Measurements from ENCODE around the gene ZNF12.
A peak's percentile ranks its signal among the peaks of the same experiment; 100 is the strongest.
"Not testable (repeated sequence)": the region's sequence is repeated elsewhere in the genome, so short reads cannot be mapped to it uniquely, and the experiment has no call there.

Gene ZNF12

DNA sequence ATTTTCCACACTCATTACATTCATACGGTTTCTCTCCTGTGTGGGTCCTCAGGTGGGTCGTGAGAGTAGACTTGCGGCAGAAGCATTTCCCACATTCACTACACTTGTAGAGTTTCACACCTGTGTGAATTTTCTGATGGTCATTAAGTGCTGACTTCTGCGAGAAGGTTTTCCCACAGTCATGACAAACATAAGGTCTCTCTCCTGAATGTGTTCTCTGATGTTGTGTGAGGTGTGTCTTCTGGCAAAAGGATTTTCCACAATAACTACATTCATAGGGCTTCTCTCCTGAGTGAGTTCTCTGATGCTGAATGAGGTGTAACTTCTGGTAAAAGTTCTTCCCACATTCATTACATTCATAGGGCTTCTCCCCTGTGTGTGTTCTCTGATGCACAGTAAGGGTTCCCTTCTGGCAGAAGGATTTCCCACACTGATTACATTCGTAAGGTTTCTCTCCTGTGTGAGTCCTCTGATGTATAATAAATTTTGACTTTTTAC lies 15.1 kb downstream of the ZNF12 start:
- no peak for DNase-seq (ENCODE audit: low spot score)

DNA sequence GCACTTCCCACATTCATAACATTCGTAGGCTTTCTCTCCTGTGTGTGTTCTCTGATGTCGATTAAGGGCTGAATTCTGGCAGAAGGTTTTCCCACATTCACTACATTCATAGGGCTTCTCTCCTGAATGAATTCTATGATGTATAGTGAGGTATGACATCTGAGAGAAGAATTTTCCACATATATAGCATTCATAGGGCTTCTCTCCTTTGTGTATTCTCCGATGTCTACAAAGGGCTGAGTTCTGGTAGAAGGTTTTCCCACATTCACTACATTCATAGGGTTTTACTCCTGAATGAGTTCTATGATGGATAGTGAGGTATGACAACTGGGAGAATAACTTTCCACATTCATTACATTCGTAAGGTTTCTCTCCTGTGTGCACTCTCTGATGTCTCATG lies 15.6 kb downstream of the ZNF12 start:
- DNase-seq (ENCODE audit: low spot score) = no peak

DNA sequence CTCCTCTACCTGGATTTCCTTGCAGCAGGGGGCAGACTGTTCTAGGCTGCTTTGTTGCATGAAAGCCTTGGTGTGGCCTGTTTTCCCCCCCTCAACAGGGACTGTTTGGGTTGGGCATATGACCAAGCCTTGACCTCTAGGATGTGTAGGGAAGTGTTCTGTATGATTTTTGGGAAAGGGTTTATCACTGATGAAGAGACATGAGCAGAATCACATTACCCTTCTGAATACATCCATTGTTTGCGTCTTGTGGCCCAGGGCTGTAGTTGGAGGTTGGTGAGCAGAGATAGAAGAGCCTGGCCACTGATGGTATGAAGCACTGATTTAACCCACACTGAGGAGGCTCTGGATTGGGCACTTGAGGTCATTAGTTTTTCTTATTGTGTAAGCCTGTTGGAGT lies 26.6 kb downstream of the ZNF12 start:
- DNase-seq (ENCODE audit: low spot score) = no peak

DNA sequence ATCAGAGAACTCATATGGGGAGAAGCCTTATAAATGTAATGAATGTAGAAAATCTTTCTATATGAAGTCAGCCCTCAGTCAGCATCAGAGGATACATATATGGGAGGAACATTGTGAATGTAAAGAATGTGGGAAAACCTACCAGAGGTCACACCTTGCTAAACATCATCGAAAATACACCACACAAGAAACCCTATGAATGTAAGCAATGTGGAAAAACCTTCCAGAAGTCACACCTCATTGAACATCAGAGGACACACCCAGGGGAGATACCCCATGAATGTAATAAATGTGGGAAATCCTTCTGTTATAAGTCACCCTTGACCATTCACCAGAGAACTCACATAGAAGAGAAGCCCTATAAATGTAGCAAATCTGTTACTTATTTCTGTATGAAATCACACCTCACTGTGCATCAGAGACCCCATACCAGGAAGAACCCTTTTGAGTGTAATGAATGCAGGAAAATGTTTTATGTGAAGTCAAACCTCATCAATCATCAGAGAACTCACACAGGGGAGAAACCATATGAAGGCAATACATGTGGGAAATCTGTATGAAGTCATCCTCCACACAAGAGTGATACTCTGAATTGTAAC lies 30.8 kb downstream of the ZNF12 start:
- DNase-seq (ENCODE audit: low spot score) = no peak

DNA sequence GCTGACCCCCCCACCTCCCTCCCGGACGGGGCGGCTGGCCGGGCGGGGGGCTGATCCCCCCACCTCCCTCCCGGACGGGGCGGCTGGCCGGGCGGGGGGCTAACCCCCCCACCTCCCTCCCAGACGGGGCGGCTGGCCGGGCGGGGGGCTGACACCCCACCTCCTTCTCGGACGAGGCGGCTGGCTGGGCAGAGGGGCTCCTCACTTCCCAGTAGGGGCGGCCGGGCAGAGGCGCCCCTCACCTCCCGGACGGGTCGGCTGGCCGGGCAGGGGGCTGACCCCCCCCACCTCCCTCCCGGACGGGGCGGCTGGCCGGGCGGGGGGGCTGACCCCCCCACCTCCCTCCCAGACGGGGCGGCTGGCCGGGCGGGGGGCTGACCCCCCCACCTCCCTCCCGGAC lies 35.9 kb downstream of the ZNF12 start:
- not testable (repeated sequence) for DNase-seq (ENCODE audit: low spot score)

DNA sequence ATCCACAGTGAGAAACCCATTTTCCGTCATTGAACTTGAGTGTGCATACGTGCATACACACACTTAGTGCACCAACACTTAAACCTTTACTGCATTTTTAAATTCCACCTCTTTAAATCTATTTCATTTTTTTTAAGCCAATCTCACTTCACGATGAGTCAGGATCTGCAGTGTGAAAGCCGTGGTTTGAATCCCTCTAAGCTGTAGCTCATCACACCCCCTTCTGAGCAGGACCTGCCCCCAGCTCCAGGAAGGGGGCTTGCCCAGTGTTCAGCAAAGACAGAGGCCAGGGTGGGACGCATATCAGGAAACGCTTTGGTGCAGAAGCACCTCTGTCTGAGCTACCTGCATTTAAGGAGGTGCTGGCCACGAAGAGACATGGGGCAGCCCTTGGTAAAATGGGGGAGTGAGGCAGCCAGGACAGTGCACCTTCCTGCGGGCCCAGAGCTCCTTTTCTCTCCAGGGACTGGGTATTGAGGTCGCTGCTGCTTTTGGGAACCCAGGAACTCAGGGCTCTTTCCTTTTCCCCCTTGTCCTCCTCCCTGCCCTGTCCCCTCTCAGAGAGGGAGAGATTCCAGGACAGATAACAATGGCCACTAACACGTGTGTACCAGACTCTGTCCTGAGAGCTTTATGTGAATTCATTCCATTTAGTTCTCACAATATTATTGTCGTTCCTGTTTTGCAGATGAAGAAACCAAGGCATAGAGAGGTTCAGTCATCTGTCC lies 48.0 kb downstream of the ZNF12 start:
- peak; percentile 23 for DNase-seq (ENCODE audit: low spot score)

DNA sequence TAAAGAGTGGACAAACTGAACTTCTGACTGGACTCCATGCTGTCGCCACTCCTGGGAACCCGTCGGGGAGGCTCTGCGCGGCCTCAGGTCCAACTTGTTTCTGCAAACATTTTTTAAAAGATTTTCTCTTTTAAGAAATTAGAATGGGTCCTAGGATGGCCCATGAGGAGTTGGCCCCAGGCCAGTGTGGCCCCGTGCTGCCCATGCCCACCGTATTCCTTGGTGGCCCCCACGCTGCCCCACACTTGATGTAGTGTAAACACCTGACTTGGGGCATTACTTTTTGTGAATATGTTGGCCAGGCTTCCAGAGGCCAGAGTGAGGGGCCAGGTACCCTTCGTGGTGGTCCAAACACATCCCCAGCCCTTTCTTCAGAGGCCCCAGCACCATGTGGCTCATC lies 50.3 kb downstream of the ZNF12 start:
- no peak for DNase-seq (ENCODE audit: low spot score)

DNA sequence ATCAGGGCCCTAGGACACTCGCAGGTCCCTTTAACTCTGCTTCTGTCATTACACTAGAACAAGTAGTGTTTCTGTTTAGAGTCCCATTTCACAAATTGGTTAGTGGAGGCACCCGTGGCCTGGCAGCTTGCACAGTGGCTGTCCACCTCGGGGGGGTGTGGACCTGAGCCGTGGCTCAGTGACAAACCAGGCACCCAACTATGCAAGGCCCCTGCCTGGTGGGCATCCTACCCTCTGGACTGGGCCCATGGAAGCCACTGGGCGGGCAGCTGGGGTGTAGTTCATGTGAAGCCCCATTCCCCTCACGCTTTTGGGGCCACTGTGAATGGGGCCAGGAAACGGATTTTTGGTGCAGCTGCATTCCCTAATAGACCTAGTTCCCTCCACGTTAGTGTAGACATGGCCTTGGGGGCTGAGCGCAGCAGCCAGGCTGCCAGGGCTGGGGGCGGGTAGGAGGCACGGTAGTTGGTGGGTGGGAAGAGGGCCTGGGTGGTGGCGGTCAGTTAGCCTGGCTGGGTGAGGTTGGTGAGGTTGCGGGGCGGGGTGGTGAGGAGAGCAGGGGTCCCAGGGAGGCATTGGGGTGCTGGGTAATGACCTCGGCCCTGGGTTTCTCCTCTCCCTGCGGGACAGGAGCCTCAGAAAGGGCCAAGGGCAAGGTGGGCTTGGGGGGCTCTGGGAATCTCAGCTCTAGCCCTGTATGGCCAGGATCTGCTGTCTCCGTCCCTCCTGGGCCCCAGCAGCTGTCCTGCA lies 50.9 kb downstream of the ZNF12 start:
- no peak for DNase-seq (ENCODE audit: low spot score)

DNA sequence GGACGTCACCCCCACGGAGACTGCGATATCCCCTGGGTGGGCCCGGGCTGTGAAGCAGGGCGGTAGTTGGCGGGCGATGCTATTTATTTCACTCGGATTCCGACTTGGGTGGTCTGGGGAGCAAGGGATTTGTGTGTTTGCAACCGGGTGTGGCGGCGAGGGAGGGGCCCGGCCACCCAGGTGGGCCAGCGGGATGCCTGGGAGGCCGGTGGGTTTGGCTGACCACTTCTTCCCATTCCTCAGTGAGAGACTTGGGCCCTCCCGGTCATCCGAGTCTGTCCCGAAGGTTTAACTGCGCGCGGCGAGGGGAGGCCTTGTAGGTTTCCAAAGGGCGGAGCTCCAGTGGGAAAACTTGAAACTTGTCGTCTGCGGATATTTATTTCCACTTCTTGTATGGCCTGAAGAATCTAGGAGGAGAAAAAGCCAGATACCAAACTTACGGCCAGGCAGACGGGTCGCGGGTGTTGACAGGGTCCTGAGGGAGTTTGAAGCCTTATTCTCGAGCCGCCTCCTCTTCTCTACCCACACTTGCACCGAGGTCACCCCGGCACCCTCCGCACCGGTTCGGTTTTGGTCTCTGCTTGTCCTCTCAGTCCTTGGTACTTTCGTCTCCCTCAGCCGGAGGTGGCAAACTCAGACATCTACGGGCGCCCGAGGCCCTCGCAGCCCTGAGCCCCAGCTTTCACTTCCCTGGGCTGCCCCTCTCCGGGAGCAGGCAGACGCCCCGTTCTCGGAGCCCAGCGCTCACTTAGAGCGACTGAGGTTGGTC lies 51.7 kb downstream of the ZNF12 start:
- no peak for DNase-seq (ENCODE audit: low spot score)

DNA sequence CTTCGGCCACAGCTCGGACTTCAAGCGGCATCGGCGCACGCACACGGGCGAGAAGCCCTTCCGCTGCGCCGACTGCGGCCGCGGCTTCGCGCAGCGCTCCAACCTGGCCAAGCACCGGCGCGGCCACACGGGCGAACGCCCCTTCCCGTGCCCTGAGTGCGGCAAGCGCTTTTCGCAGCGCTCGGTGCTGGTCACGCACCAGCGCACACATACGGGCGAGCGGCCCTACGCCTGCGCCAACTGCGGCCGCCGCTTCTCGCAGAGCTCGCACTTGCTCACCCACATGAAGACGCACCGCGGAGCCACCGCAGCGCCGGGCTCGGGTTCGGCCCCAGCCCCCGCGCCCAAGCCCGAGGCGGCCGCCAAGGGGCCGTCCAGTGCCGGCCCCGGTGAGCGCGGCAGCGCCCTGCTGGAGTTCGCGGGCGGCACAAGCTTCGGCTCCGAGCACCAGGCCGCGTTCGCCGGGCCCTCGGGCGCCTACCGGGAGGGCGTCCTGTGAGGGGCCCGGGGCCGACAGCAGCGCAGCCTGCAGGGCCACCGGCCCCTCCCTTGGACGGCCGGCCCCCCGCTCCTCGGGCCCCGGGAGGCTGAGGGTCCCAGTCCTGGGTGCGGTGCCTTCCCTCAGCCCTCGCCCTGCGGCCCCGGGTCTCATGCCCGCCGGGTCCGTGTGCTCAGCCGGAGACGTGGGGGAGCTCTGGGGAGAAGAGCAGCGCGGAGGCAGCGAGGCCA lies 52.5 kb downstream of the ZNF12 start:
- DNase-seq (ENCODE audit: low spot score) = no peak

DNA sequence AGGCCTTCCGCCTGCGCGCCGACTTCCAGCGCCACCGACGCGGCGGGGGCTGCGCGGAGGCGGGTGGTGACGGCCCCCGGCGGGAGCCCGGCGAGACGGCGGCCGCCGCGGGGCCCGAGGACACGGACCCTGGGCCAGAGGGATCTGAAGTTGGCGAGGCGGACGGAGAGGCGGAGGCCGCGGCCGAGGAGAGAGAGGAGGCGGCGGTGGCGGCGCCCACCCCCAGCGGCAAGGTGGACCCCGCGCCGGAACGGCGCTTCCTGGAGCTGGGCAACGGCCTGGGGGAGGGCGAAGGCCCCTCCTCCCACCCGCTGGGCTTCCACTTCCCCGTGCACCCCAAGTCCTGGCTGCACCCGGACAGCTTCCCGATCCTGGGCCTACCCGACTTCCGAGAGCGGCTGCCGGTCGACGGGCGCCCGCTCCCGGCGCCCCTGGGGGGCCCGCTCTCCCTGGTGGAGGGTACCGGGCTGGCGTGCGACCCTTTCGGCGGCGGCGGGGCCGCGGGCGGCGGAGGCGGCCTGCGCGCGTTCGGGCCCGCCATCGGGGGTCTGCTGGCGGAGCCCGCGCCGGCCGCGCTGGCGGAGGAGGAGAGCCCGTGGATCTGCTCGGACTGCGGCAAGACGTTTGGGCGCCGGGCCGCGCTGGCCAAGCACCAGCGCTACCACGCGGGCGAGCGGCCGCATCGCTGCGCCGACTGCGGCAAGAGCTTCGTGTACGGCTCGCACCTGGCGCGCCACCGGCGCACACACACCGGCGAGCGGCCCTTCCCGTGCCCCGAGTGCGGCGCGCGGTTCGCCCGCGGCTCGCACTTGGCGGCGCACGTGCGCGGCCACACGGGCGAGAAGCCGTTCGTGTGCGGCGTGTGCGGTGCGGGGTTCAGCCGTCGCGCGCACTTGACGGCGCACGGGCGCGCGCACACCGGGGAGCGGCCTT lies 53.4 kb downstream of the ZNF12 start:
- DNase-seq (ENCODE audit: low spot score) = peak; percentile 18

DNA sequence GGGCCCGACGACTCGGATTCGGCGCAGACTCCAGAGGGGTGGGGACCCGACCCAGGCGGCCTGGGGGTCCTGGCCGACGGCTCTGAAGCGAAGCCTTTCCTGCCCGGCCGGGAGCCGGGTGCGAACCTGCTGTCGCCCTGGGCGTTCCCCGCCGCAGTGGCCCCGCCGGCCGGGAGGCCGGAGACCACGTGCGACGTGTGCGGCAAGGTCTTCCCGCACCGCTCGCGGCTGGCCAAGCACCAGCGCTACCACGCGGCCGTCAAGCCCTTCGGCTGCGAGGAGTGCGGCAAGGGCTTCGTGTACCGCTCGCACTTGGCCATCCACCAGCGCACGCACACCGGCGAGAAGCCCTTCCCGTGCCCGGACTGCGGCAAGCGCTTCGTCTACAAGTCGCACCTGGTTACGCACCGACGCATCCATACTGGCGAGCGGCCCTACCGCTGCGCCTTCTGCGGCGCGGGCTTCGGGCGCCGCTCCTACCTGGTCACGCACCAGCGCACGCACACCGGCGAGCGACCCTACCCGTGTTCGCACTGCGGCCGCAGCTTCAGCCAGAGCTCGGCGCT lies 54.2 kb downstream of the ZNF12 start:
- peak; percentile 18 for DNase-seq (ENCODE audit: low spot score)

DNA sequence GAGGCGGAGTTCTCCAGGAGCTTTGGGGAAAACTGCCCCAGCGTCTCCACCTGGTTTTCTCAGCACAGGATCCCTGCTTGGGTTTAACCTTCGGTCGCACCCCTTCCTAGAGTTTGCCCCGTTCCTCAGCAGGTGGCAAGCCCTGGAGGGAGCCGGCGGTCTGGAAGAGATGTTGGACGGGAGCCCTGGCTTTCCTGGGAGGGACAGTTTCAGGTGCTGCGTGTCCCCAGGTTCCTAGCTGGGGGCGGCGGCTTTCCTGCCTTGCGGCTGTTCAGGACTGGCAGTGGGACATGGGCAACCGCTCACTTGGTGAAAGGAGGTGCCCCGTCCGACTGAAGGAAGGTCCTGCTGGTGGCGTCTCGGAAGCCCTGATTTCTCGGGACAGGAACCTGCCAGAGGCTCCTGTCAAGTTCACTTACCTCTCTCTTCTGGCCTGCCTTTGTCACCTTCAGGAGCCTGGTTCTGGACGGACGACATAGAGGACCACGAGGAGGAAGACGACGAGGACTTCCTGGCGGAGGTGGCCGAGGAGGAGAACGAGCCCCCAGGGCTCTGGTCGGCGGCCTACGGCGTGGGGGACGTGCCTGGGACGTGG lies 54.8 kb downstream of the ZNF12 start:
- DNase-seq (ENCODE audit: low spot score) = peak; percentile 5

DNA sequence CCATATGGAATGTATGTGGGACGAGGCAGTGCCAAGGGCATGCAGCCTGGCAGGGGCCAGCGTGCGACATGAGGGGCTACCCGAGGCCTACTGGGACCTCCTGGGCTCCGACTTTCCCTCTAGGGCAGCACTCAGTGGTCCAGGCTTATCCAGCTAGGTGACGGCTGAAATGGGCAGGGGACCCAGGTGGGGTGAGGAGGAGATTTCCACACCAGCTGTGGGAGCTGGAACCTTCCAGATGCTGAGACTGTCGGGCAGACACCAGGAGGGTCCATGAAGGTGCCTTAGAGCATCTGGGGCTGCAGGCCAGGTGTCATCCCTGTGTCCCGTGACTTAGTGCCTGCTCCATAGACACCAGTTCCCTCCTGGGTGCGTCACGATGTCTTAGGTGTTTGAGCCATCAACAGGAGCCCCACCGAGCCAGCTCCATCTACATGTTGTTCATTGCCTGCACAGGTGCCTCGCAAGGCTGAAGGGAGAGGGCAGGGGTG lies 56.2 kb downstream of the ZNF12 start:
- no peak for DNase-seq (ENCODE audit: low spot score)

DNA sequence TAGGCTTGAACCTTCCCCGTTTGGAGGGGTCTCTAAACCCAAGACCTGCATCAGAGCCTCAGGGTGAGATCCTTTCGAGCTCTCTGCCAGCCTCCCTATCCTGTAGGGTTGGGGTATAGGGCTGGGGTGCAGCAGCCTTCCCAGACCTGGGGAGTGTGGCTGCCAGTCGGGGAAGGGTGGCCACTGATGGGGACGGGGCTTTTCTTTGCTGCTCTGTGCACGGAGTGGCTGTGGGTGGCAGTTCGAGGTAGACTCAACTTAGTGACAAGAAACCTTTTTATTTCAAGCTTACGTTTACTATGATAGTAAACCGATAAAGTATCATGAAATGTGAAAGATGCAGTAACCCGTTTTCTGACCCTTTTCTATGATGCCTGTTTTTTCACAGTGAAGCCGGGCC lies 56.7 kb downstream of the ZNF12 start:
- DNase-seq (ENCODE audit: low spot score) = no peak

DNA sequence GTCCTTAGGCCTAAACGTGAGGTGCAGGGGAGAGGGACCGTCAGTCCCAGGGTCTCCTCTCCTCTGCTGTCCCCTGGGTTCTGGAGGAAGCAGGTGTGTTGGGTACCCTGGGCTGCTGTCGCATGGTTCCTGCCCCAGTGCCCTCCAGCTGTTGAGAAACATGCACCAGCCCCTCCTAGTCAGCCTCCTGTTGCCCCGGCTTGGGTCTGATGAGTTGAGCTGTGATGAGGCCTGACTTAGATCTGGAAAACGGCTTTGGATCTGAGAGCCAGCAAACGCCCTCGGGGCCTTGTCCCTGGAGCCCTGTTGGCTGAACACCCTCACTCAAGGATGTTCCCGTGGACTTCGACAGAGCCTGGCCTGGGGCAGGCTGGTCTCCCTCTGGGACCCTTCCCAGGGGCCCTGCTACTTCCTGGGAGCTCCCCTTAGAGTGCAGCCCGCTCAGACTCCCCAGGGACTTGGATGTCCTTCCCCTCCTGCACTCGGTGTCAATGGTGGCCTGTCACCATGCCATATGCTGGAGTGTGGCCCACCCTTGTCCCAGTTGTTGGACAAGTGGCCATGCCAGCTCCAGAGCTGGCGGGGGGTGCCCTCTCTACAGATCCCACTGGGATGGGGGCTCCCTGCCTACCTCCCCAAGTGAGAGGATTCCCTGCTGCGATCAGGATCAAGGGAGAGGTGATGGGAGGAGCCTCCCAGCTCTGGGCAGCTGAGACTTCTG lies 57.3 kb downstream of the ZNF12 start:
- no peak for DNase-seq (ENCODE audit: low spot score)

DNA sequence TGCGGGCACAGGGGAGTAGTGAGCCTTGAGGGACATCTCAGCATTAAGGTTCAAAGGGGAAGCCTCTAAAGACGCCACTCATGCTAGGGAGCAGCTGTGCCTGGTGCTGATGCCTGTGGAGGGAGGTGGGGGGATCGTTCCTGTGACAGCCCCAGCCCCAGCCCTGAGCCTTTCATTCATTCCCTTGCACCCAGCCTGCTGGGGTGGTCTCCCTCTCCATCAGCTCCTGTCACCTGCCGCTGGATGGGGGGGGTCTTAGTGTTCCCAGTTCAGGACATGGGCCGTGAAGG lies 58.0 kb downstream of the ZNF12 start:
- DNase-seq (ENCODE audit: low spot score) = no peak

DNA sequence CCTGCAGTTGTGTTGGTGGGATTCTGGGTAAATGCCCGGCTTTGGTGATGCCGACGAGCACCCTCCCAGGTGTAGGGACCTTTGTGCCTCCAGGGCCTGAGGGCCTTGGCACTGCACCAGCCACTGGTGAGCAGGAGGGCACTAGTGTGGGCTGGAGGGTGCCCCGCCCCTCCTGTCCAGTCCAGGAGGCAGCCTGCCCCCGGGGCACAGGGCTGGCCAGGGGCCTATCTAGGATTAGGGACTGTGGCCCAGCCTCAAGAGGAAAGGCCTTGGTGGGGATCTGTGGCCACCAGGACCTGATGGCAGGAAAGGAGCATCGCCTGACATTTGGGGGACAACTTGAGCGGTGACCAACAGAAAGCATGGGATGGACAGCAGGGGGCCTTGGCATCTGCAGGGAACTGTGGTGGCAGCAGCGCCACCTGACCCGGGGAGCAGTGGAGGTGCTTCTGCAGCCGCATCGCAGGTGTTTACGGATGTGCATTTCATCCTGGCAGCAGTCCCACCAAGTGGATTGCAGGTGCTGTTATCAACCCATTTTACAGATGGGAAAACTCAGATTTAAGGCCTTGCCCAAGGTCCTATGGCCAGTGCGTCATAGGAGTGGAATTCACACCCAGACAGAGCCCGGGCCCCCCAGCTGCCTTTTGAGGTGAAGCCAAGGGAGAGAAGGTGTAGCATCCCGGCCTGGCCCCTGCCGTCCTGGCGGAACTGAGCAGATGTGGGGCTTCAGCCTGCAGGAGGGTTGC lies 58.5 kb downstream of the ZNF12 start:
- no peak for DNase-seq (ENCODE audit: low spot score)
